Fibroblast of lung (primary cell): ENCODE data around the gene THOC1. TPM values are rescaled to one million over a fixed set of nuclear protein-coding genes. Genes with fewer than 3 reads are reported as not detected.

Source experiments
- DNase-seq, 2 donors: peaks; one replicate each; pipeline versions ENCODE4 v3.0.0 to v3.0.0-alpha.2; 2010; ENCODE audit warnings: low read depth in 2 of 2
- H2AFZ ChIP-seq: 2 replicates; pipeline ENCODE4 v1.5.1; 2012; ENCODE audit warnings: low read length, control low read depth, inconsistent platforms
- H3K27ac ChIP-seq: 2 replicates; pipeline ENCODE4 v1.5.1; 2011; ENCODE audit warnings: low read length, control low read depth; ENCODE audit not compliant: insufficient read depth
- H3K27me3 ChIP-seq: 2 replicates; pipeline ENCODE4 v1.5.1; 2011; ENCODE audit warnings: mild to moderate bottlenecking, low read length; ENCODE audit not compliant: control insufficient read depth, insufficient read depth
- H3K36me3 ChIP-seq: 2 replicates; pipeline ENCODE4 v1.5.1; 2011; ENCODE audit warnings: low read length; ENCODE audit not compliant: control insufficient read depth, insufficient read depth
- H3K4me1 ChIP-seq: 2 replicates; pipeline ENCODE4 v1.5.1; 2011; ENCODE audit warnings: low read length; ENCODE audit not compliant: control insufficient read depth, insufficient read depth; ENCODE audit errors: extremely low read depth
- H3K4me2 ChIP-seq: 2 replicates; pipeline ENCODE4 v1.5.1; 2011; ENCODE audit warnings: low read length, control low read depth; ENCODE audit not compliant: insufficient read depth; ENCODE audit errors: extremely low read depth
- H3K4me3 ChIP-seq, 4 experiments: fragments of 200-600 bp in 1 of 4; sonication (generic) in 1 of 4; replicated peaks in 1 of 4; 2 replicates each; pipeline ENCODE4 v1.5.1; 2011 to 2016; ENCODE audit warnings: low read length in 4 of 4, low read depth in 3 of 4, mild to moderate bottlenecking in 3 of 4, control low read depth in 2 of 4, inconsistent platforms in 1 of 4, mixed read lengths in 1 of 4; ENCODE audit not compliant: insufficient read depth in 1 of 4; ENCODE audit errors: control extremely low read depth in 1 of 4
- H3K79me2 ChIP-seq: 2 replicates; pipeline ENCODE4 v1.5.1; 2012; ENCODE audit warnings: mild to moderate bottlenecking, low read length, inconsistent platforms; ENCODE audit not compliant: control insufficient read depth, insufficient read depth
- H3K9ac ChIP-seq: 2 replicates; pipeline ENCODE4 v1.5.1; 2011; ENCODE audit warnings: mild to moderate bottlenecking, low read length, control low read depth; ENCODE audit not compliant: insufficient read depth
- H3K9me3 ChIP-seq: 2 replicates; pipeline ENCODE4 v1.5.1; 2012; ENCODE audit warnings: low read depth, low read length; ENCODE audit not compliant: control insufficient read depth, insufficient read depth
- H4K20me1 ChIP-seq: 2 replicates; pipeline ENCODE4 v1.5.1; 2011; ENCODE audit warnings: low read length; ENCODE audit not compliant: control insufficient read depth, insufficient read depth; ENCODE audit errors: extremely low read depth
- EZH2 ChIP-seq: IDR thresholded peaks from 2 replicates; pipeline ENCODE4 v1.5.1; 2012; ENCODE audit warnings: low read length, control low read depth, mild to moderate bottlenecking; ENCODE audit errors: missing control alignments
- polyA plus RNA-seq, 2 donors: library from polyadenylated mRNA; depleted of rRNA in 1 of 2; stranded (reverse) in 1 of 2; unstranded in 1 of 2; fragments of >200 nt; gene quantifications; 2 replicates each; pipeline ENCODE4 v1.2.1, GENCODE V29; 2011 to 2012; ENCODE audit warnings: missing spikeins in 1 of 2
- total RNA-seq: library from RNA; depleted of rRNA; stranded (reverse); fragments of >200 nt; gene quantifications from 2 replicates; pipeline ENCODE4 v1.2.1, GENCODE V29; 2014
- TF ChIP-seq, protein P1 (sequence below), 2 donors: IDR thresholded peaks in 1 of 2; conservative IDR thresholded peaks in 1 of 2; 1 replicate in 1 of 2; 2 replicates in 1 of 2; pipeline ENCODE4 v1.5.1; 2011 to 2012; ENCODE audit warnings: low read length in 2 of 2, control low read depth in 1 of 2, inconsistent platforms in 1 of 2, low read depth in 1 of 2, mild to moderate bottlenecking in 1 of 2

The THOC1 gene
- total and polyA plus RNA-seq, 2 donors (not counting 1 experiment from before 2014, with no cell fraction given) = 18.2 to 35.2 TPM

DNA sequence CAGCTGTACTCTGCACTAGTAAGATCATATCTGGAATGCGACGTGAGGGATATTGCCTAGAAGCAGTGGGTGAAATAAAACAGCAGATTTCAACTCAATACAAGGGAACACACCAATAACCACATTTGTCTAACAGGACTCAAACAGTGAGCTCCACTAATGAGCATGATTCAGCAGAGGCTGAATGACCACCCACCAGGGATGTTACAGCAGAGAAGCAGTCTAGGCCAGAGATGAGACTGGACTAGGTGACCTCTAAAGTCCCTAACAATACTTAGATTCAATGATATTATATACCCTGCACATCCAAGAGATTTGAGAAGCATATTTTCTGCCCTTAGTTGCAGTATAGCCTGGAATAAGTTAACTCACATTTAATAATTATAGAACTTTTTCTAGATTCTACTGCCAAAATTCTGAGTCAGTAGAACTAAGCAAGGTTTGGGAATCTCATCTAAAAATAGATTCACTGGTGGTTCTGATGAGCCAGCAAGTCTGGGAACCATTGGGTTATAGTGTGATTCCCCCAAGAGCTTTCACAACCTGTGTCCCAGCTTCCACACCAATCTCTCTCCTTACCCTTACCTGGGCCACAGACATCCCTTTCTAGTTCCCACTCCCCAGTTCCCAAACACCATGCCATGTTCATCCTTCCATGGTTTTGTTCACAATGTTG, 6.3 kb downstream of the THOC1 start:
- H4K20me1 ChIP-seq = no peaks in the 10 kb centered on the region
- no peak overlapping the region for H3K9ac ChIP-seq
- no peak overlapping the region for H3K27ac ChIP-seq
- H3K4me3 ChIP-seq = no peak overlapping the region
- no peaks in the 10 kb centered on the region for H3K4me1 ChIP-seq
- TF ChIP-seq, protein P1, sequence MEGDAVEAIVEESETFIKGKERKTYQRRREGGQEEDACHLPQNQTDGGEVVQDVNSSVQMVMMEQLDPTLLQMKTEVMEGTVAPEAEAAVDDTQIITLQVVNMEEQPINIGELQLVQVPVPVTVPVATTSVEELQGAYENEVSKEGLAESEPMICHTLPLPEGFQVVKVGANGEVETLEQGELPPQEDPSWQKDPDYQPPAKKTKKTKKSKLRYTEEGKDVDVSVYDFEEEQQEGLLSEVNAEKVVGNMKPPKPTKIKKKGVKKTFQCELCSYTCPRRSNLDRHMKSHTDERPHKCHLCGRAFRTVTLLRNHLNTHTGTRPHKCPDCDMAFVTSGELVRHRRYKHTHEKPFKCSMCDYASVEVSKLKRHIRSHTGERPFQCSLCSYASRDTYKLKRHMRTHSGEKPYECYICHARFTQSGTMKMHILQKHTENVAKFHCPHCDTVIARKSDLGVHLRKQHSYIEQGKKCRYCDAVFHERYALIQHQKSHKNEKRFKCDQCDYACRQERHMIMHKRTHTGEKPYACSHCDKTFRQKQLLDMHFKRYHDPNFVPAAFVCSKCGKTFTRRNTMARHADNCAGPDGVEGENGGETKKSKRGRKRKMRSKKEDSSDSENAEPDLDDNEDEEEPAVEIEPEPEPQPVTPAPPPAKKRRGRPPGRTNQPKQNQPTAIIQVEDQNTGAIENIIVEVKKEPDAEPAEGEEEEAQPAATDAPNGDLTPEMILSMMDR (conservative IDR thresholded peaks at IDR 0.05 in 1 of 2, IDR thresholded peaks at IDR 0.05 in 1 of 2; ENCODE audit: low read depth in 1 of 2, low read length in 2 of 2) = no peak
- TF ChIP-seq EZH2 = no peak
- DNase-seq = peak in 1 of 2 donors; percentile 37
- H3K36me3 ChIP-seq = peaks cover 1% of the 10 kb centered on the region
- no peaks in the 10 kb centered on the region for H3K9me3 ChIP-seq
- no peaks in the 10 kb centered on the region for H3K27me3 ChIP-seq
- no peak overlapping the region for H2AFZ ChIP-seq
- H3K79me2 ChIP-seq = peaks cover 8% of the 10 kb centered on the region
- no peak overlapping the region for H3K4me2 ChIP-seq

DNA sequence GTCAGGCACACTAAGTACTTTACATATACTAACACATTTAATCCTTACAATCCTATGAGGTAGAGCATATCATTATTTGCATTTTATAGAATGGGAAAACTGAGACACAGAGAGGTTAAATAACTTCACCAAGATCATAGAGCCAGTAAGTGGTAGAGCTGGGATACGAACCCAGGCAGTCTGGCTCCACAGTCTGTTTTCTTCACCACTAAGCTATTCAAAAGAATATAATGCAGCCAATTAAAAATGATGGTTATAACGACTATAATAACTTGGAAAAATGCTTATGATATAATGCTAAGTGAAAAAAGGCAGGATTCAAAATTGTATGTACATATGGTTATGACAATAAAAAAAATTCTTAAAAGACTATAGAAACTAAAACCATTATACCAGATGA, 7.3 kb downstream of the THOC1 start:
- no peaks in the 10 kb centered on the region for H3K4me1 ChIP-seq
- H3K27ac ChIP-seq = no peak overlapping the region
- no peaks in the 10 kb centered on the region for H3K79me2 ChIP-seq
- H3K36me3 ChIP-seq = peaks cover 1% of the 10 kb centered on the region
- no peaks in the 10 kb centered on the region for H3K9me3 ChIP-seq
- no peak overlapping the region for H2AFZ ChIP-seq
- H3K9ac ChIP-seq = no peak overlapping the region
- TF ChIP-seq, protein P1 (conservative IDR thresholded peaks at IDR 0.05 in 1 of 2, IDR thresholded peaks at IDR 0.05 in 1 of 2; ENCODE audit: low read depth in 1 of 2, low read length in 2 of 2) = no peak
- TF ChIP-seq EZH2 = no peak
- no peaks in the 10 kb centered on the region for H4K20me1 ChIP-seq
- DNase-seq = no peak
- no peaks in the 10 kb centered on the region for H3K27me3 ChIP-seq
- H3K4me3 ChIP-seq = no peak overlapping the region
- no peak overlapping the region for H3K4me2 ChIP-seq

DNA sequence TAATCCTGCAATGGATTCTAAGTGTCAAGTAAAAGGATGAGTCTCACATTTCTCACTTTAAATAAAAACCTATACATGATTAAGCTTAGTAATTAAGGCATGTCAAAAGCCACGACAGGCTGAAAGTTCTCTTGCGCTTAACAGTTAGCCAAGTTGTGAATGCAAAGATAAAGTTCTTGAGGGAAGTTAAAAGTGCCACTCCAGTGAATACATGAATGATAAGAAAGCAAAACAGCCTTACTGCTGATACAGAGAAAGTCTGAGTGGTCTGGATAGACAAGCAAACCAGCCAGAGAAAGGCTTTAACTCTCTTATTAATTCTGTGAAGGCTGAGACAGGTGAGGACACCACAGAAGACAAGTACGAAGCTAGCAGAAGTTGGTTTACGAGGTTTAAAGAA, 12.7 kb downstream of the THOC1 start:
- Histone ChIP-seq H4K20me1 (no peaks in the 10 kb centered on the region), H3K9me3 (no peaks in the 10 kb centered on the region), H2AFZ (no peak overlapping the region), H3K4me1 (no peaks in the 10 kb centered on the region), H3K4me3 (no peak overlapping the region), H3K27ac (no peak overlapping the region), H3K36me3 (peaks cover 1% of the 10 kb centered on the region), H3K79me2 (no peaks in the 10 kb centered on the region), H3K27me3 (no peaks in the 10 kb centered on the region), H3K9ac (no peak overlapping the region), H3K4me2 (no peak overlapping the region)
- DNase-seq = no peak
- TF ChIP-seq, protein P1 (conservative IDR thresholded peaks at IDR 0.05 in 1 of 2, IDR thresholded peaks at IDR 0.05 in 1 of 2; ENCODE audit: low read depth in 1 of 2, low read length in 2 of 2) = no peak
- no peak for TF ChIP-seq EZH2
